K562 (cell line): ENCODE measurements around the gene CELA3A. TPM values are rescaled to one million over a fixed set of nuclear protein-coding genes. Genes with fewer than 3 reads are reported as not detected.

ENCODE experiments used
- CBX5 ChIP-seq: IDR thresholded peaks from 2 replicates; pipeline ENCODE4 v1.6.1; 2014; ENCODE audit warnings: low read depth, borderline replicate concordance
- HMG20A ChIP-seq: fragments of 450-650 bp; formaldehyde crosslinking; conservative IDR thresholded peaks from 2 replicates; pipeline ENCODE4 v1.4.0; 2020; ENCODE audit warnings: mild to moderate bottlenecking, mixed read lengths
- JUN ChIP-seq, 2 experiments: sonication (generic) in 1 of 2; formaldehyde crosslinking in 1 of 2; IDR thresholded peaks; 2 replicates each; pipeline versions ENCODE4 v1.6.1 to v1.8.0; 2012 to 2022; ENCODE audit warnings: borderline replicate concordance in 2 of 2, mild to moderate bottlenecking in 2 of 2, improper control_type of control experiment in 1 of 2, low read depth in 1 of 2, low read length in 1 of 2, missing genetic modification reagents in 1 of 2
- MBD2 ChIP-seq: sonication (generic); IDR thresholded peaks from 2 replicates; pipeline ENCODE4 v1.6.1; 2016; ENCODE audit warnings: low read depth, borderline replicate concordance
- NFE2L1 ChIP-seq: fragments of 450-650 bp; IDR thresholded peaks from 2 replicates; pipeline ENCODE4 v1.6.1; 2016; ENCODE audit warnings: missing genetic modification characterization, low read depth, mild to moderate bottlenecking, missing compliant biosample characterization, moderate library complexity, borderline replicate concordance
- PPARD ChIP-seq: fragments of 250-450 bp; sonication (Bioruptor Pico); IDR thresholded peaks from 2 replicates; pipeline ENCODE4 v1.8.0; 2022; ENCODE audit warnings: inconsistent platforms, mild to moderate bottlenecking, moderate library complexity
- SPI1 ChIP-seq: IDR thresholded peaks from 2 replicates; pipeline ENCODE4 v1.6.1; 2011; ENCODE audit warnings: low read depth, low read length, control low read depth, borderline replicate concordance
- SREBF1 ChIP-seq: fragments of 150-350 bp; IDR thresholded peaks from 2 replicates; pipeline ENCODE4 v1.6.1; 2014; ENCODE audit warnings: antibody characterized with exemption, low read depth, low read length, borderline replicate concordance
- ZNF124 ChIP-seq: sonication (generic); formaldehyde crosslinking; IDR thresholded peaks from 2 replicates; pipeline ENCODE4 v1.8.1; 2022; ENCODE audit warnings: missing genetic modification reagents
- ZNF146 ChIP-seq: IDR thresholded peaks from one replicate; pipeline ENCODE4 v1.6.1; 2018; ENCODE audit warnings: missing compliant biosample characterization; ENCODE audit not compliant: unreplicated experiment
- ZNF41 ChIP-seq: fragments of 250-450 bp; sonication (Bioruptor Pico); conservative IDR thresholded peaks from 2 replicates; pipeline ENCODE4 v1.4.0; 2020; ENCODE audit warnings: mild to moderate bottlenecking
- ZNF57 ChIP-seq: fragments of 450-650 bp; formaldehyde crosslinking; IDR thresholded peaks from 2 replicates; pipeline ENCODE4 v1.4.0; 2020; ENCODE audit warnings: mild to moderate bottlenecking, moderate library complexity
- ZSCAN29 ChIP-seq: fragments of 450-650 bp; IDR thresholded peaks from 2 replicates; pipeline ENCODE4 v1.6.1; 2017
- polyA plus RNA-seq, 8 experiments: library from polyadenylated mRNA; depleted of rRNA in 4 of 8; stranded (reverse) in 5 of 8; unstranded in 3 of 8; fragments of >200 nt; fragmentation: Nextera tagmentation in 2 of 8; fragmentation: Illumina TruSeq in 1 of 8; extraction: Ambion mirVana in 2 of 8; extraction: Trizol in 1 of 8; gene quantifications; 2 replicates each; pipeline versions ENCODE4 v1.2.1 to v1.2.3, GENCODE V29; 2011 to 2014; ENCODE audit warnings: inconsistent platforms in 1 of 8, missing spikeins in 1 of 8
- total RNA-seq, 7 experiments: library from RNA; depleted of rRNA in 6 of 7; stranded (reverse); fragments of >200 nt in 6 of 7; fragmentation: Illumina TruSeq in 2 of 7; extraction: Trizol in 2 of 7; gene quantifications; 2 replicates each; pipeline versions ENCODE4 v1.2.1 to v1.2.3, GENCODE V29; 2011 to 2021; ENCODE audit warnings: low replicate concordance in 1 of 7
- TF ChIP-seq, protein P1 (sequence below): fragments of 450-650 bp; IDR thresholded peaks from 2 replicates; pipeline ENCODE4 v1.7.0; 2016; ENCODE audit warnings: borderline replicate concordance
- TF ChIP-seq, protein P2 (sequence below): IDR thresholded peaks from 3 replicates; pipeline ENCODE4 v1.6.1; 2011; ENCODE audit warnings: borderline replicate concordance, mild to moderate bottlenecking; ENCODE audit not compliant: insufficient read length, insufficient read depth

The CELA3A gene
- total and polyA plus RNA-seq, 9 of the 15 experiments (the other 6 are each of a cell fraction or from before 2014, with no cell fraction given): 5.4 TPM; not detected in 8

GRCh38 chr1:22025368-22026155 lies 24.1 kb downstream of the CELA3A start (continued):
- TF ChIP-seq SPI1 (peak; percentile 34; the same call in 1 of the 2 replicates), ZNF146 (CRISPR knock-in tag) (no peak), ZSCAN29 (no peak), PPARD (CRISPR knock-in tag) (no peak), SREBF1 (no peak), HMG20A (CRISPR knock-in tag) (no peak), JUN (IDR thresholded peaks at IDR 0.05; ENCODE audit: borderline replicate concordance, low read depth, low read length) (peak; percentile 92), JUN (CRISPR knock-in tag; IDR thresholded peaks at IDR 0.05; ENCODE audit: borderline replicate concordance) (peak; percentile 83), ZNF41 (no peak), ZNF124 (CRISPR knock-in tag) (no peak), NFE2L1 (tag) (no peak), CBX5 (no peak), ZNF57 (no peak), MBD2 (peak; percentile 67)
- TF ChIP-seq, protein P1, sequence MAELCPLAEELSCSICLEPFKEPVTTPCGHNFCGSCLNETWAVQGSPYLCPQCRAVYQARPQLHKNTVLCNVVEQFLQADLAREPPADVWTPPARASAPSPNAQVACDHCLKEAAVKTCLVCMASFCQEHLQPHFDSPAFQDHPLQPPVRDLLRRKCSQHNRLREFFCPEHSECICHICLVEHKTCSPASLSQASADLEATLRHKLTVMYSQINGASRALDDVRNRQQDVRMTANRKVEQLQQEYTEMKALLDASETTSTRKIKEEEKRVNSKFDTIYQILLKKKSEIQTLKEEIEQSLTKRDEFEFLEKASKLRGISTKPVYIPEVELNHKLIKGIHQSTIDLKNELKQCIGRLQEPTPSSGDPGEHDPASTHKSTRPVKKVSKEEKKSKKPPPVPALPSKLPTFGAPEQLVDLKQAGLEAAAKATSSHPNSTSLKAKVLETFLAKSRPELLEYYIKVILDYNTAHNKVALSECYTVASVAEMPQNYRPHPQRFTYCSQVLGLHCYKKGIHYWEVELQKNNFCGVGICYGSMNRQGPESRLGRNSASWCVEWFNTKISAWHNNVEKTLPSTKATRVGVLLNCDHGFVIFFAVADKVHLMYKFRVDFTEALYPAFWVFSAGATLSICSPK: no peak; the same call in 1 of the 2 replicates
- TF ChIP-seq, protein P2, sequence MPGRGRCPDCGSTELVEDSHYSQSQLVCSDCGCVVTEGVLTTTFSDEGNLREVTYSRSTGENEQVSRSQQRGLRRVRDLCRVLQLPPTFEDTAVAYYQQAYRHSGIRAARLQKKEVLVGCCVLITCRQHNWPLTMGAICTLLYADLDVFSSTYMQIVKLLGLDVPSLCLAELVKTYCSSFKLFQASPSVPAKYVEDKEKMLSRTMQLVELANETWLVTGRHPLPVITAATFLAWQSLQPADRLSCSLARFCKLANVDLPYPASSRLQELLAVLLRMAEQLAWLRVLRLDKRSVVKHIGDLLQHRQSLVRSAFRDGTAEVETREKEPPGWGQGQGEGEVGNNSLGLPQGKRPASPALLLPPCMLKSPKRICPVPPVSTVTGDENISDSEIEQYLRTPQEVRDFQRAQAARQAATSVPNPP: no peak
